Measurements from ENCODE around the gene SRPX.

DNA sequence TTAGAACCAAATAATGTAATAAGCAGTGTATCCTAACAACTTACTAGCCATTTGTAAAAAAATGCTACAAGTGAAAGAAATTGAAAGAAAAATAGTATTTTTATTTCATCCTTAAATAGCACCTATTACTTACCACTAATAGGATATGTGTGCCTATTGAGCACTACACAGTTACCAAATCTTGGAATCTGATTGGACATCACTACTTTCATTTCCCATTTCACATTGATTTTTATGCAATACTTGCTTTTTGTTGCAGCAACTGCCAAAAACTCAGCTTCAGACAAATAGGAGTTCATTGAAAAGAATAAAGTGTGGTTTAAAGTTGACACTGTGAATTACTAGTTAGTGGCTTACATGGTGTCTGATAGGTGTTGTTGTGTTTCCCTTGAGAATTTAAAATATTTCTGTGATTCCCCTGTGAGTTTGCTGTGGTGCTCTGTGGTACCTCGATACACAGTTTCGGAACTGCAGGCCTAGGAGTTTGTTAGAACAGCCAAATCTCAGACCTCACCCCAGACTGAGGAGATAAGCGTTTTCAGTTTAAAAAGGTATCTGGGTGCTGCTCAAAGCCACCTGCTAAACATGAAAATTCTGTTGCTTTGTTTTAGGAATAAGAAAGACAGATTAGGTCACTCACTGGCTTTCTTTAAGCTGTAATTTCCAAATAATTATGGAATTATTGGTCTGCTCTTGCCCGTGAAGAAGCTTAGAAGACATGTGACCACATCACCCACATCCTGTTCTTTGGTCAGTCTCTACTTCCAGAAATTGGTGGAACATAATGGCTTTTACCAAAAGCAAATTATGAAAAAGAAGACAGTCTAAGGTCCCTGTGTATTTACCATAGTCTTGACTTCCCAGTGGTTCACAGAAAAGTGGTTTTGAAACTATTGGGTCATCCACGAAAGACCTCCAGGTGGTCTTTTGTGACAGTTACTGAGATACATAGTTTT, 116.5 kb downstream of the SRPX start:
- TF ChIP-seq, protein P1, sequence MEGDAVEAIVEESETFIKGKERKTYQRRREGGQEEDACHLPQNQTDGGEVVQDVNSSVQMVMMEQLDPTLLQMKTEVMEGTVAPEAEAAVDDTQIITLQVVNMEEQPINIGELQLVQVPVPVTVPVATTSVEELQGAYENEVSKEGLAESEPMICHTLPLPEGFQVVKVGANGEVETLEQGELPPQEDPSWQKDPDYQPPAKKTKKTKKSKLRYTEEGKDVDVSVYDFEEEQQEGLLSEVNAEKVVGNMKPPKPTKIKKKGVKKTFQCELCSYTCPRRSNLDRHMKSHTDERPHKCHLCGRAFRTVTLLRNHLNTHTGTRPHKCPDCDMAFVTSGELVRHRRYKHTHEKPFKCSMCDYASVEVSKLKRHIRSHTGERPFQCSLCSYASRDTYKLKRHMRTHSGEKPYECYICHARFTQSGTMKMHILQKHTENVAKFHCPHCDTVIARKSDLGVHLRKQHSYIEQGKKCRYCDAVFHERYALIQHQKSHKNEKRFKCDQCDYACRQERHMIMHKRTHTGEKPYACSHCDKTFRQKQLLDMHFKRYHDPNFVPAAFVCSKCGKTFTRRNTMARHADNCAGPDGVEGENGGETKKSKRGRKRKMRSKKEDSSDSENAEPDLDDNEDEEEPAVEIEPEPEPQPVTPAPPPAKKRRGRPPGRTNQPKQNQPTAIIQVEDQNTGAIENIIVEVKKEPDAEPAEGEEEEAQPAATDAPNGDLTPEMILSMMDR (IDR thresholded peaks at IDR 0.05), result no peak
- no peak for TF ChIP-seq POLR2A (IDR thresholded peaks at IDR 0.05)

All from ovary (tissue), 3 donors.